IPS DF 4.7 (cell line): ENCODE measurements around the gene TGFB1.
"Not testable (repeated sequence)": the region's sequence is repeated elsewhere in the genome, so short reads cannot be mapped to it uniquely, and the experiment has no call there.

Source experiments
- DNase-seq: peaks from one replicate; pipeline ENCODE4 v3.0.0-alpha.2; 2013; ENCODE audit warnings: low spot score; ENCODE audit errors: extremely low read depth

TGFB1 gene

DNA sequence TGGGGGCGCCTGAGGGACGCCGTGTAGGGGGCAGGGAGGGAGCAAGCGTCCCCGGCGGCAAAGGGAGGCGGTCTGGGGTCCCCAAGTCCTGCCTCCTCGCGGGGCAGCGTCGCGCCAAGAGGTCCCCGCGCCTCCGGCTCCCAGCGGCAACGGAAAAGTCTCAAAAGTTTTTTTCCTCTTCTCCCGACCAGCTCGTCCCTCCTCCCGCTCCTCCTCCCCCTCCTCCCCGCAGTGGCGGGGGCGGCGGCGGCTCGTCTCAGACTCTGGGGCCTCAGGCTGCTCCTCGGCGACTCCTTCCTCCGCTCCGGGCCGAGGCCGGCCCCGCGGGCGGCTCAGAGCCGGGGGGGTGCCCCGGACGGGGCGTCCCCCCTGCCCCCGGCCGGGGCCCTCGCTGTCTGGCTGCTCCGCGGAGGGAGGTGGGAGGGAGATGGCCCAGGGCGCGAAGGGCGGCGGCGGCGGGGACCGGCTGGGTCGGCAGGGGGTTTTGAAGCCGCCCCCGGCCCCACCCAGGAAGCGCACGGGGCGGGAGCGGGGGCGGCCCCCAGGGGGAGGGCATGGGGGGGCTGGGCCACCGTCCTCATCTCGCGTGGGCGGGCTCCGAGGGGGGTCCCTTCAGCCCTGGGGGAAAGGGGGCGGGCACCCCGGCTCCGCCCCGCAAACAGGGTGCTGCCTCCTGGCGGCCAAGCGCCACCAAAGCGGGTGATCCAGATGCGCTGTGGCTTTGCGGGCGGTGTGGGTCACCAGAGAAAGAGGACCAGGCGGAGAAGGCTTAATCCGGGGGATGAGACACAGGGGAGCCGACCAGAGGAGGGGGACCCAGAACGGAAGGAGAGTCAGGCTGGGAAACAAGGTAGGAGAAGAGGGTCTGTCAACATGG lies at the start of gene TGFB1:
Gene TGFB1, minus strand, starts transcription at position 457 of the 877 bp plus-strand sequence. CDS start 878 bp downstream, outside the sequence.
- DNase-seq, result no peak

DNA sequence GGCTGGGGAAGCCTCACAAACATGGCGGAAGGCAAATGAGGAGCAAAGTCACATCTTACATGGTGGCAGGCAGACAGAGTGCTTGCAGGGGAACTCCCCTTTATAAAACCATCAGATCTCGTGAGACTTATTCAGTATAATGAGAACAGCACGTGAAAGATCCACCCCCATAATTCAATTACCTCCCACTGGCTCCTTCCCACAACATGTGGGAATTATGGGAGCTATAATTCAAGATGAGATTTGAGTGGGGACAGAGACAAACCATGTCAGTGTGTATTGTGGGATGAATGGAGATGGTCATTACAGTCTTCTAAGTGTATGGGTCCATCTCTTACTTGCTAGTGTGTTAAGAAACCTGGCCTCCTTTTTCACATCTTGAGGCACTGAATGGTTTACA lies 48.3 kb upstream of the TGFB1 start:
- DNase-seq, result no peak

DNA sequence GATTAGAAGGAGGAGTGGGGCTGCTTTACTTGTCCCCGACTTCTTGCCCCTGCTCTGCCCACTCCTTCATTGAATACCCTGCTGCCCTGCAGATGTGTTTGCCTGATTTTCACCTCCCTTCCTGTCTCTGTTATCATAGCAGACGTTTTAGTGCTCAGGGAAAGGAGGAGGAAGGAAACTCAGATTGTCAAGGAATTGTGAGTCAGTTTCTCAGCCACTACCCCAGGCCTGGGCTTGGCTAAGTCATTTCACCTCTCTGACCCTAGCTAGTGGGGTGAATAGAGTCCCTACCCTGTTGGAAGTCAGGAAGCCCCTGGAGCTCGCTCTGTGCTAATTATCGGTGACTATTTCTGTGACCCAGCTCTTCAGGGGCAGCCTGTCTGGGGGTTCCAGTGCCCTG lies 47.8 kb upstream of the TGFB1 start:
- no peak for DNase-seq

GRCh38 chr19:41399525-41399924 lies 45.8 kb upstream of the TGFB1 start:
- no peak for DNase-seq

GRCh38 chr19:41399091-41399490 lies 45.4 kb upstream of the TGFB1 start:
- DNase-seq, result no peak

DNA sequence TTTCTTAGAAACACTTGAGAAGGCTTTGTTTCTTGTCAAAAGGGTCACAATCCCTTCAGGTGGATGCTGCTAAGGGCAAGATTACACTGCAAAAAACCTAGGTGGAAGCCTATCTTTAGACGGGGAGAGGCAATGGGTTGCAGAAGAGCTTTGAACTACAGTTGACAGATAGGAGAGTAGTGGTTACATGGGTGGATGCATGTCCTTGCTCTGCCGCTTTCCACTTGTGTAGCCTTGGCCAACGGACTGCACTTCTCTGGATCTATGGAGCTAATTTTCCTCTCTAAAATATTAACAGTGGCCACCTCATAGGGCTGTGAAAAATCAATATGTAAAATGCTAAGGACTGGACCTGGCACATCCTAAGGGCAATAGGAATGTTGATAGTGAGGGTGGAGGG lies 44.9 kb upstream of the TGFB1 start:
- DNase-seq, result no peak

DNA sequence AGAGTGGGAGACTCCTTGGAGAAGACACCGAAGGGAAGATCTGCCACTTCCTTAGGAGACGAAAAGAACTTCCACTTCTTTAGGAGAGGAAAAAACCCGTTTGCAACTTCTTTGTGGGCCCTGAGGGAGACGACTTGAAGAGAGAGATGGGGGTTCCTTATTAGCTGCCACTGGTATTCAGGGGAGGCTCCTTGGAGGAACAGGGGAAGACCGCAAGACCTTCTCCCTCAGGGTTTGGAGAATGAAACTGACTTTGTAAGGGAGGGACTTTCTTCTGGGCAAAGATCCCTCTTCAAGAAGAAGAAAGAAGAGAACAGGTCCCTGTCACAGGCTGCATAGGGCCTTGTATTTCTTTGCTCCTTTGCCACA lies 44.3 kb upstream of the TGFB1 start:
- DNase-seq, result no peak

DNA sequence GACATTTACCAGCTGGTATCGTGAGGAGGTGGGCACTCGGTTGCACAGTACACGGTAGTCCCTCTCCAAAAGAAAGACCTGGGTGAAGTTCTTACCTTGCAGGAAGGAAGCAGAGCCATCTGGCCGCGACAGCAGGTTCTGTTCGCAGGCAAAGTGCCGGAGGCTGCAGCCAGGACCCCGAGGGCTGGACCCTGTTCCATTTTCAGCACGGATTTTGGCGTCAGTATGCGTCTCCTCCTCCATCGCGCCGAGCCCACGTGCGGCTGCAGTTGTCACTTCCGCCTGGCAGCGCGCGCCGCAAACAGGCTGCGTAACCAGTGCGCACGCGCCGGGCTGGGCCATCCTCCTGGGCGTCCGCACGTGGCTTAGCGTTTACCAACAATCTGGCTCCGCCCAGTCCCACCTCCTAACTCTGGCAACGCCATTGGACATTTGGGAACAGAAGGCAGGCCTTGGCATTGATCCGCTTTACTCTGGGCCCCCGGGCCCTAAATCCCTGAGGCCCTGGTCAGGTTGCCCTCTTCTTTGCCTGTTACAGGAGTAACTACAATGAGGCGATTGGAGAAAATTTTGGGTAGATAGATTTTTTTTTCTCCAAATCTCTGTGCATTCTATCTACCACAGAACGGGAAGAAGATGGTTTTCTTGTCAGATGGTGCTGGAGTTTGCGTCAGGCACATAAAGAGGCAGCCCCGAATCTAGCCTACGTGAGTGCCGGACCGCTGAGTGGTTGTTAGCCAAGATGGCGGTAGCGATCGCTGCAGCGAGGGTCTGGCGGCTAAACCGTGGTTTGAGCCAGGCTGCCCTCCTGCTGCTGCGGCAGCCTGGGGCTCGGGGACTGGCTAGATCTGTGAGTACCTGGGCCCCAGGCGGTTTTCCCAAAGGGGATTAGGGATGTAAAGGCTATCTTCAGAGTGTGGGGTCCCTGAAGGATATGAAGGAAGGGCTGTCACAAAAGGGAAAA lies 43.6 kb upstream of the TGFB1 start, which contains the start of the genes BCKDHA and EXOSC5:
Gene BCKDHA, plus strand, starts transcription at position 733 of the 964 bp plus-strand sequence. Its CDS starts 10 bp downstream, at position 743.
Gene EXOSC5, minus strand, starts transcription at position 274 of the 964 bp plus-strand sequence. Its CDS starts 31 bp downstream, at position 243.
- DNase-seq, result peak; percentile 99

DNA sequence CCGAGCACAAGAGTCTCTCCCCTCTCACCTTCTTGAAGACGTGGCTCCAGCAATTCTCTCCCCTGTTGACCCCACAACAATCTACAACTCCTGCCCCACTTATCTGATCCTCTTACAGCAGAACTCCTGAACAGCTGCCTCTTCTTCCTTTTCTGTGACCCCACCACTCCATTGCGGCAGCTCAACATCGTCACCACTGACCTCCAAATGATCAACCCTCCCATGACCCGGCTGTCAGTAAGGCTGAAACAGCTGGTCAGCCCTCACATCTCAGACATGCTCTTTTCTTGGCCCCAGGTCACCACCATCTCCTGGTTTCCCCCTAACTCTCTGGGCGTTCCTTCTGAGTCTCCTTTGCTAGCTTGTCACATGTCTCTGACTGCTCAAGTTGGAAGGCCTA lies 41.6 kb upstream of the TGFB1 start:
- no peak for DNase-seq

GRCh38 chr19:41392775-41393174 lies 39.1 kb upstream of the TGFB1 start:
- no peak for DNase-seq

- DNase-seq, result no peak
These were observed 37.9 kb upstream of the TGFB1 start for GRCh38 chr19:41391618-41392017.

DNA sequence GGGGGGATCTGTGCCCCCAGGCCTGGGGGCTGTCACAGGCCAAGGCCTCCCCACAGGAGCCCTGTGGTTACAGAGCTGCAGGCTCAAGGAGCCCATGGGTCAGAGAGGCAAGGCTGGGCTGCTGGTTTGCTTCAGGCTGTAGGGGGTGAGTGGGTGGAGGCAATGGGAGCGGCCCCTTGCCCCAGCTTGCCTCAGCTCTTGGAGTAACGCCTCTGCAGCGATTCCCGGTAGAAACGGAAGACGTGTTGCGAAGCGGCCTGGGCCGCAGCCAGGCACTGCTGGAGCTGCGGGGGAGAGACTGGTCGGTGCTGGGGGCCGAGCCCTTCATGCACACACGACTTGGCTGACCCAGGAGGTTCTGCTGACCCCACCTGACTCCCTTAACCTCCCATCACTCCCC lies 32.7 kb upstream of the TGFB1 start:
- no peak for DNase-seq

- DNase-seq, result no peak
These were observed 30.6 kb upstream of the TGFB1 start for GRCh38 chr19:41384351-41384750.

- not testable (repeated sequence) for DNase-seq
These were observed 27.8 kb upstream of the TGFB1 start for GRCh38 chr19:41381536-41381935.

DNA sequence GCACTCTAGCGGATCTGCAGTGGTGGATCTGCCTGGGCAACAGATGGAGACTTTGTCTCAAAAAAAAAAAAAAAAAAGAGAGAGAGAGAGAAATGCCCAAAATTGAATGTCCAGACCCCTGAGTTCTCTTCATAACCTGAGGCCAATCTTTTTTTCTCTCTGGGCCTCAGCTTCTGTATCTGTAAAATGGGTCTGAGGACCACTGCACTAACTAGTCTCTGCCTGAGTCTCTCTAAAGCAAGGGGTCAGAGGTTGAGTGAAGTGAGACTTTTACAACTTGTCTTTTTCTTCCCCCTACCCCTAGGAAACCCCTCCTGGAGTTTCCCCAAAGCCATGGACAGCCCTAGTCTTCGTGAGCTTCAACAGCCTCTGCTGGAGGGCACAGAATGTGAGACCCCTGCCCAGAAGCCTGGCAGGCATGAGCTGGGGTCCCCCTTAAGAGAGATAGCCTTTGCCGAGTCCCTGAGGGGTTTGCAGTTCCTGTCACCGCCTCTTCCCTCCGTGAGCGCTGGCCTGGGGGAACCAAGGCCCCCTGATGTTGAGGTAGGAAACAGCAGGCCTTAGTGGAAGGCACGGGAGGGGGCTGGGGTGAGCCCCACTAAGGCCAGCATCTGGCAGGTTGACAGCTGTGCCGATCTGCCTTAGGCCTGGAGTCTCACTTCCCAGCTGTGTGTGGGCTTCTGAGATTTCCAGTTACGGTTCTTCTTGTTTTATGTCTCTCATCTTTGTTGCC lies 24.4 kb upstream of the TGFB1 start:
- no peak for DNase-seq

GRCh38 chr19:41376998-41377365 lies 23.3 kb upstream of the TGFB1 start:
- no peak for DNase-seq

DNA sequence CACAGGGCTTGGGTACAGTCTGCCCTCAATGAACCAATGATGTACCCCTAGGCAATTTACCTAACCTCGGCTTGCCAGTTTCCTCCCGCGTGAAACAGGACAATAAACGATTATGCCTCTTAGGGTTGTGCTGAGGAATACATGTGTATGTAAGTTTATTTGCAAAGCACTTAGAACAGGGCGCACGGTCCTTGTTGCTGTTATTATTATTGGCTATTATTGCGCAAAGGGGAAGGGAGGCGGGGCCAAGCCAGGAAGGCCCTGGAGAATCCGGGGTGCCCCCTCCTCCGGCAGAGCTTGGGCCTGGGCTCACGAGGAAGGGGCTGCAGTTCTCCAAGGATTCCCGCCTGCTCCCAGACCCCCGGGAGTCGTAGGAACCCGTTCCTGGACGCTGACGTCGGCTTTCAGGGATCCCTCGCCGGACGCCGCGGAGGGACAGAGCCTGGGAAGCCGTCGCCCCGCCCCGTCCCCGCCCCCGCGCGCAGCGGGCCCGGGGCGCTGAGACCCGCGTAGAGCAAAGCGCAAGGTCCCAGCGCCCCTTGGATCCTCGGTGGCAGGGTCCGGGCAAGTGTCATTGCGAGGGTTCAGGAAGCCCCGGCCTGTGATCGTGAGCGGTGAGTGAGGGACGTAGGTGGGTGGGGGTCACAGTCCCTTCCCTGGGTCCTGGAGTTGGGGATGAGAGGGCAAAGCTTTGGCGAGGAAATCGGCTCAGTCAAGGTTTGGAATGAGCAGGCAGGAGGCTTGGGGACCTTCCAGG lies 22.7 kb upstream of the TGFB1 start, which contains the start of gene TMEM91:
Gene TMEM91, plus strand, starts transcription at position 293 of the 757 bp plus-strand sequence. CDS start 1,777 bp downstream, outside the sequence.
- DNase-seq, result no peak

DNA sequence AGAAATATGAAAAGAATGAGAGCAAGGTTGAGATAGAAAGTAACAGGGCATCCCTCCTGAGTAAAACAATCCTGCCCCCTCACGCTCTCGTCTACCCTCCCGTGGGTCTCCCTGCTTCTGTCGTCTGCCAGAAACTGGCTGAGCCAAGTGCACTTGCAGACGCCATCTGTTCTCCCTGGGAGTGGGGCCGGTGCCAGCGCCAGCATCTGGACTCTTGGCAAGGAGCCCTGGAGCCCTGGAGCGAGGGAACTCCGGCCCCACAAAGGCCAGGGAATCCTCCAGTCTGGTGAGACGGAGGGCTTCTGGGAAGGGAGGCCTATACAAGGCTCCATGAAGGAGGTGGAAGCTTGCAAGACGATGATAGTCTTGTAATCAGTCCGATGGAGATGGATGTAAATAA lies 20.3 kb upstream of the TGFB1 start:
- DNase-seq, result no peak

DNA sequence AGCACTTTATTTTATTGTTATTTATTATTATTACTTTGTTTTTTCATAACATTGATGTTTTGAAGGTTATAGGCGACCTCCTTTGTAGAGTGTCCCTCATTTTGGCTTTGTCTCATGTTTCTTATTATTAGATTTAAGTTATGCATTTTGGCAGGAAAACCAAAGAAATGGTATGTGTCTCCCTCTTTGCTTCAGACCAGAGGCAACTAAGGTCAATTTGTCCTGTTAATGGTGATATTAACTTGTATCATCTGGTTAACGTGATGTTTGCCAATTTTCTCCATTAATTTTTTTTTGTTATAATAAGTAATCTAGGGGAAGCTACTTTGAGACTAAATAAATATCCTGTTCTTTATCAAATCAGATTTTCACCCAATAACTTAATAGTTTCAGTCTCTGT lies 18.8 kb upstream of the TGFB1 start:
- no peak for DNase-seq

DNA sequence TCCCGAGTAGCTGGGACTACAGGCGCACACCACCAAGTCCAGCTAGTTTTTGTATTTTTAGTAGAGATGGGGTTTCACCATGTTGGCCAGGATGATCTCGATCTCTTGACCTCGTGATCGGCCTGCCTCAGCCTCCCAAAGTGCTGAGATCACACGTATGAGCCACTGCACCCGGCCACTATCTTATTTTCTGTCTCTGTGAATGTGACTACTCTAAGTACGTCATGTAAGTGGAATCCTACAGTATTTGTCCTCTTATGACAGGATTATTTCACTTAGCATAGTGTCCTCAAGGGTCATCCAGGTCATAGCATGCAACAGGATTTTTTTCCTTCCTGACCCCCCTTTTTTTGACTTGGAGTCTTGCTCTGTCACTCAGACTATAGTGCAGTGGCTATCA lies 17.8 kb upstream of the TGFB1 start:
- DNase-seq, result no peak
